Smooth muscle cell (in vitro differentiated cells): ENCODE data around the gene ETV5. TPM values are rescaled to one million over a fixed set of nuclear protein-coding genes. Genes with fewer than 3 reads are reported as not detected.

Experiments
- DNase-seq: peaks from one replicate; lab custom pipeline; 2025; ENCODE audit not compliant: unreplicated experiment; lab: John Stamatoyannopoulos, UW
- H2AFZ ChIP-seq: fragments of 200-600 bp; sonication (generic); 2 replicates; pipeline ENCODE4 v1.6.0; 2016; ENCODE audit warnings: antibody characterized with exemption, low read depth, mild to moderate bottlenecking
- H3F3A ChIP-seq: fragments of 200-600 bp; sonication (generic); 2 replicates; pipeline ENCODE4 v1.6.0; 2017; ENCODE audit warnings: antibody characterized with exemption, low read depth
- H3K27ac ChIP-seq: fragments of 200-600 bp; sonication (generic); 2 replicates; pipeline ENCODE4 v1.5.1; 2016; ENCODE audit warnings: low read depth, mild to moderate bottlenecking
- H3K27me3 ChIP-seq: fragments of 200-600 bp; sonication (generic); 2 replicates; pipeline ENCODE4 v1.6.1; 2016; ENCODE audit warnings: low read depth, mild to moderate bottlenecking
- H3K36me3 ChIP-seq: fragments of 200-600 bp; sonication (generic); 2 replicates; pipeline ENCODE4 v1.5.1; 2016; ENCODE audit warnings: low read depth
- H3K4me1 ChIP-seq: fragments of 200-600 bp; sonication (generic); 2 replicates; pipeline ENCODE4 v1.5.1; 2016; ENCODE audit warnings: low read depth
- H3K4me2 ChIP-seq: fragments of 200-600 bp; sonication (generic); 2 replicates; pipeline ENCODE4 v1.6.0; 2016; ENCODE audit warnings: mild to moderate bottlenecking
- H3K4me3 ChIP-seq: fragments of 200-600 bp; sonication (generic); 2 replicates; pipeline ENCODE4 v1.5.1; 2016; ENCODE audit warnings: mild to moderate bottlenecking
- H3K79me2 ChIP-seq: fragments of 200-600 bp; sonication (generic); 2 replicates; pipeline ENCODE4 v1.6.0; 2016; ENCODE audit warnings: low read depth, mild to moderate bottlenecking
- H3K9ac ChIP-seq: fragments of 200-600 bp; sonication (generic); 2 replicates; pipeline ENCODE4 v1.6.0; 2016; ENCODE audit warnings: low read depth
- H3K9me3 ChIP-seq: fragments of 200-600 bp; sonication (generic); replicated peaks from 2 replicates; pipeline ENCODE4 v1.5.1; 2016; ENCODE audit warnings: low read depth
- H4K20me1 ChIP-seq: fragments of 200-600 bp; sonication (generic); 2 replicates; pipeline ENCODE4 v1.6.0; 2016; ENCODE audit warnings: low read depth
- WGBS: methylation state at CpG from one replicate; pipeline ENCODE4 v1.1.7; 2016; ENCODE audit warnings: low lambda C conversion rate; 5-methylcytosine and 5-hydroxymethylcytosine counted together
- polyA plus RNA-seq: library from polyadenylated mRNA; unstranded; fragments of >200 nt; fragmentation: Nextera tagmentation; extraction: Ambion mirVana; gene quantifications from 2 replicates; pipeline ENCODE4 v1.2.1, GENCODE V29; 2016
- total RNA-seq: library from RNA; depleted of rRNA; stranded (reverse); fragments of >200 nt; gene quantifications from 2 replicates; pipeline ENCODE4 v1.2.3, GENCODE V29; 2014
- TF ChIP-seq, protein P1 (sequence below): fragments of 200-600 bp; sonication (generic); IDR thresholded peaks from 2 replicates; pipeline ENCODE4 v1.5.1; 2017; ENCODE audit warnings: borderline replicate concordance, mild to moderate bottlenecking, antibody characterized with exemption; ENCODE audit not compliant: insufficient read depth, poor library complexity, severe bottlenecking

Gene ETV5
- 29.8 and 51.8 TPM in 2 replicates for total RNA-seq
- polyA plus RNA-seq, result 23.3 and 32.6 TPM in 2 replicates

DNA sequence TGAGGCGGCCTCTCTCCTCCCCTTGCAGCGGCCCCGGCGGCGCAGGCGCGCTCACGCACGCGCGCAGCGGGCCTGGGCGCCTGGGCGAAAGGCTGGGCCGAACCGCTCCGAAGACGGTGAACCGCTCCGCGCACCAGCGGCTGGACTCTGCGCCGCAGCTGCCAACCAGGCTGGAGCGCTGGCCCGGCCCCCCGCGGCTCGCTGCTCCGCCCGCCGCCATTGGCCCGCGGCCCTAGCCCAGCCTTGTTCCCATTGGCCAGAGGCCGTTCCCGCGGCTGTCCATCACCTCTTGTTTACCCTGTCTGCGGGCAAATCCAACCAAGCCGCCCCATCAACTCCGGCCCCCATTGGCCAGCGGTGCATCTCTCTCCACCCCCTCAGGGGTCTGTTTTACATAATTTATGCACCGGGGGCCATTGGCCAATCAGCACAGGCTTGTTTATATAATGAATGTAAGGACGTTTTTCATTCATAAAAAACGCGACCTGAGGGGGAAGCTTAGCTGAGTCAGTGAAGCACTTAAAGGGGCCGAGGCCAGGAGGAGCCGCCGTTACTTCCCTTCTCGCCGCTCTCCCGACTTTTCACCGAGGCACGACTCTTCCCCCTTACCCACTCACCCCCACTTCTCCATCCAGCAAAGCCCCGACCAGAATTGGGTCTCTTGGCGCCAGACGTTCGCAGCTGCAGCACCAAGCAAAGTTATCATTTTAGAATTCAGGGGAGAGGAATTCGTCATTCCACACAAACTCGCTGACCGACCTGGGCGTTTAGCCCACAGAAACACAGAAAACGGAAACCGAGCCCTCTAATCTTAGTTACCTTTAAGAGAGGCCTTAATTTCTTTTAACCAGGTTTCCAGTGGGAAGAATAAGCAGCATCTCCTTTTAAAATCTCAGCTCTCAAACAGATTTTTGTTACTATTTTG, at the start of gene ETV5:
TSS of gene ETV5 (minus strand) at position 149 of the 925 bp plus-strand sequence. CDS start 3,221 bp downstream, outside the sequence.
- peak within 1 kb of the TSS; percentile 88 for H3K27ac ChIP-seq
- peaks cover 4% of the 10 kb centered on the region for H3F3A ChIP-seq
- peaks cover 25% of the 10 kb centered on the region for H3K79me2 ChIP-seq
- H3K4me2 ChIP-seq, result peak within 1 kb of the TSS; percentile 92
- H3K4me1 ChIP-seq, result peaks cover 21% of the 10 kb centered on the region
- peak within 1 kb of the TSS; percentile 92 for H3K9ac ChIP-seq
- peaks cover 12% of the 10 kb centered on the region for H3K27me3 ChIP-seq
- peaks cover 12% of the 10 kb centered on the region for H4K20me1 ChIP-seq
- peak within 1 kb of the TSS; percentile 92 for H2AFZ ChIP-seq
- no peaks in the 10 kb centered on the region for H3K36me3 ChIP-seq
- TF ChIP-seq, protein P1, sequence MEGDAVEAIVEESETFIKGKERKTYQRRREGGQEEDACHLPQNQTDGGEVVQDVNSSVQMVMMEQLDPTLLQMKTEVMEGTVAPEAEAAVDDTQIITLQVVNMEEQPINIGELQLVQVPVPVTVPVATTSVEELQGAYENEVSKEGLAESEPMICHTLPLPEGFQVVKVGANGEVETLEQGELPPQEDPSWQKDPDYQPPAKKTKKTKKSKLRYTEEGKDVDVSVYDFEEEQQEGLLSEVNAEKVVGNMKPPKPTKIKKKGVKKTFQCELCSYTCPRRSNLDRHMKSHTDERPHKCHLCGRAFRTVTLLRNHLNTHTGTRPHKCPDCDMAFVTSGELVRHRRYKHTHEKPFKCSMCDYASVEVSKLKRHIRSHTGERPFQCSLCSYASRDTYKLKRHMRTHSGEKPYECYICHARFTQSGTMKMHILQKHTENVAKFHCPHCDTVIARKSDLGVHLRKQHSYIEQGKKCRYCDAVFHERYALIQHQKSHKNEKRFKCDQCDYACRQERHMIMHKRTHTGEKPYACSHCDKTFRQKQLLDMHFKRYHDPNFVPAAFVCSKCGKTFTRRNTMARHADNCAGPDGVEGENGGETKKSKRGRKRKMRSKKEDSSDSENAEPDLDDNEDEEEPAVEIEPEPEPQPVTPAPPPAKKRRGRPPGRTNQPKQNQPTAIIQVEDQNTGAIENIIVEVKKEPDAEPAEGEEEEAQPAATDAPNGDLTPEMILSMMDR, result no peak
- peak within 1 kb of the TSS; percentile 84 for H3K4me3 ChIP-seq
- no peaks in the 10 kb centered on the region for H3K9me3 ChIP-seq
- DNase-seq, result peak; percentile 94
- WGBS, result 1% methylated on average over 40 of the region's 63 CpGs

DNA sequence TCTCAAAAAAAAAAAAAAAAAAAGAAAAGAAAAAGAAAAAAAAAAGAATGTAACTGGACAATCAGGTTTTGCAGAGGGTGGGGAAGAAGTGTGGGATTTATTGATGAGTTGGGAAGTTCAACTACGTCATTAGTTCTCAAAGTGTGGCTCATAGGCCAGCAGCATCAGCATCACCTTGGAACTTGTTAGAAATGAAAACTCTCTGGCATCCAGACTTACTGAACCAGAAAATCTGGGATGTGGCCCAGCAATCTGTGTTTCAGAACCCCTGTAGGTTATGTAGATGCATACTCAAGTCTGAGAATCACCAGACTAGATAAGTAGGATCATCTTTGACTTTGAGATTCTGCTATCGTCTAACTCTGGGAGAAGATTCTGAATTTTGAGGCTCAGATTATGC, 45.8 kb upstream of the ETV5 start:
- DNase-seq, result no peak
- H3F3A ChIP-seq, result no peaks in the 10 kb centered on the region
- TF ChIP-seq, protein P1, result no peak
- no peak overlapping the region for H2AFZ ChIP-seq
- H4K20me1 ChIP-seq, result no peaks in the 10 kb centered on the region
- H3K9me3 ChIP-seq, result no peaks in the 10 kb centered on the region
- no peak overlapping the region for H3K9ac ChIP-seq
- no peaks in the 10 kb centered on the region for H3K4me1 ChIP-seq
- H3K36me3 ChIP-seq, result no peaks in the 10 kb centered on the region
- no peaks in the 10 kb centered on the region for H3K79me2 ChIP-seq
- H3K4me3 ChIP-seq, result no peak overlapping the region
- WGBS, result 80% methylated on average over 2 of the region's 2 CpGs
- H3K4me2 ChIP-seq, result no peak overlapping the region
- H3K27ac ChIP-seq, result no peak overlapping the region
- no peaks in the 10 kb centered on the region for H3K27me3 ChIP-seq

DNA sequence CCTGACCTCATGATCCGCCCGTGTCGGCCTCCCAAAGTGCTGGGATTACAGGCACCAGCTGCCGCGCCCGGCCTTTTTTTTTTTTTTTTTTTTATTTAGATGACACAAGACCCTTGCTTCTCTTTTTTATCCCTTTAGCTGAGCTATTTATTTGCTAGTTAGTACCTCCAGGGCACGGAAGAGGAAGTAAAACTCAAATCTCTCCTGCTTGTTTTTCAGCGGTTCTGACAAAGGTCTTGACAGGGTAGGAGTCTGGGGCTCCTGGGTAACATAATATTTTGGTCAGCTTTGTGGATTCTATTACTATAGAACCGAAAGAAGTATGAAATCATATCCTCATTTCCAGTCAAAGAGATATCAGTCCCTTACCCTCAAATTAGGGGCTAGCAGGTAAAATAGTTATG, 44.0 kb upstream of the ETV5 start:
- Histone ChIP-seq H3K4me2 (no peak overlapping the region), H3K9ac (no peak overlapping the region), H3K9me3 (no peaks in the 10 kb centered on the region), H3K27me3 (no peaks in the 10 kb centered on the region), H3K36me3 (no peaks in the 10 kb centered on the region), H4K20me1 (no peaks in the 10 kb centered on the region), H3K4me1 (no peaks in the 10 kb centered on the region), H3K79me2 (no peaks in the 10 kb centered on the region), H2AFZ (no peak overlapping the region), H3F3A (no peaks in the 10 kb centered on the region), H3K4me3 (no peak overlapping the region), H3K27ac (no peak overlapping the region)
- DNase-seq, result no peak
- TF ChIP-seq, protein P1, result no peak
- 92% methylated on average over 9 of the region's 9 CpGs for WGBS
